ENCODE data around the gene THRAP3. TPM values are rescaled to one million over a fixed set of nuclear protein-coding genes. Genes with fewer than 3 reads are reported as not detected.

The THRAP3 gene
- total RNA-seq, 2 experiments from 2014 or later, result 149 to 182 TPM

GRCh38 chr1:36345353-36345752 lies 121.1 kb downstream of the THRAP3 start:
- Mint-ChIP-seq H3K36me3 (ENCODE audit: low read depth) (peaks cover 32% of the 10 kb centered on the region), H3K27ac (no peak overlapping the region), H3K9me3 (ENCODE audit: low read depth) (no peaks in the 10 kb centered on the region), H3K4me3 (no peak overlapping the region), H3K27me3 (no peaks in the 10 kb centered on the region), H3K4me1 (peaks cover 22% of the 10 kb centered on the region)
- intact Hi-C loops (cut with DNase I, micrococcal nuclease), result no loop called here
- CTCF ChIA-PET, result interaction anchor here (1.0 to 4.2 kb wide), 2 partner anchors 68 to 78 kb away, joined by 3 to 45 read pairs; no protein-coding TSS in a partner anchor
- POLR2A ChIA-PET, result no interaction called here
- ATAC-seq (no peak), DNase-seq (no peak)

GRCh38 chr1:36346741-36347370 lies 122.6 kb downstream of the THRAP3 start:
- Mint-ChIP-seq H3K27ac (no peak overlapping the region), H3K9me3 (ENCODE audit: low read depth) (no peaks in the 10 kb centered on the region), H3K4me1 (peaks cover 36% of the 10 kb centered on the region), H3K36me3 (ENCODE audit: low read depth) (peaks cover 31% of the 10 kb centered on the region), H3K4me3 (no peak overlapping the region), H3K27me3 (no peaks in the 10 kb centered on the region)
- intact Hi-C loops (cut with DNase I, micrococcal nuclease), result no loop called here
- no peak for ATAC-seq
- ChIA-PET POLR2A (no interaction called here), CTCF (interaction anchor here (0.6 to 1.6 kb wide), 3 partner anchors 22 to 83 kb away, joined by 3 to 4 read pairs (median 3); no protein-coding TSS in a partner anchor)
- no peak for DNase-seq

GRCh38 chr1:36349241-36349671 lies 125.0 kb downstream of the THRAP3 start:
- intact Hi-C loops (cut with DNase I, micrococcal nuclease), result no loop called here
- peaks cover 38% of the 10 kb centered on the region for H3K4me1 Mint-ChIP-seq
- no peak overlapping the region for H3K27ac Mint-ChIP-seq
- ChIA-PET CTCF (interaction anchor here (1.1 to 4.0 kb wide), 2 partner anchors 17 to 19 kb away, joined by 4 to 29 read pairs; no protein-coding TSS in a partner anchor), POLR2A (no interaction called here)
- H3K36me3 Mint-ChIP-seq (ENCODE audit: low read depth), result peaks cover 36% of the 10 kb centered on the region
- H3K27me3 Mint-ChIP-seq, result no peaks in the 10 kb centered on the region
- ATAC-seq, result peak; percentile 65
- DNase-seq, result peak; percentile 54
- H3K4me3 Mint-ChIP-seq, result no peak overlapping the region
- H3K9me3 Mint-ChIP-seq (ENCODE audit: low read depth), result no peaks in the 10 kb centered on the region

GRCh38 chr1:36349839-36350238 lies 125.6 kb downstream of the THRAP3 start:
- CTCF ChIA-PET, result interaction anchor here (0.5 to 4.0 kb wide), 6 partner anchors 18 to 69 kb away, joined by 3 to 29 read pairs (median 4); partner anchors contain the start of gene EVA1B
- DNase-seq (no peak), ATAC-seq (no peak)
- H3K27ac Mint-ChIP-seq, result peak overlapping the region; percentile 80
- no peaks in the 10 kb centered on the region for H3K27me3 Mint-ChIP-seq
- intact Hi-C loops (cut with DNase I, micrococcal nuclease), result loop anchor here (2.0 kb wide), 2 partner anchors 19 to 71 kb away; no protein-coding TSS in a partner anchor
- peaks cover 38% of the 10 kb centered on the region for H3K36me3 Mint-ChIP-seq (ENCODE audit: low read depth)
- H3K4me3 Mint-ChIP-seq, result no peak overlapping the region
- no peaks in the 10 kb centered on the region for H3K9me3 Mint-ChIP-seq (ENCODE audit: low read depth)
- H3K4me1 Mint-ChIP-seq, result peaks cover 38% of the 10 kb centered on the region
- POLR2A ChIA-PET, result no interaction called here

- POLR2A ChIA-PET, result interaction anchor here (0.6 kb wide), 1 partner anchor 8 kb away, joined by 3 read pairs; no protein-coding TSS in a partner anchor
- peak overlapping the region; percentile 15 for H3K4me3 Mint-ChIP-seq
- H3K27ac Mint-ChIP-seq, result peak overlapping the region; percentile 80
- H3K36me3 Mint-ChIP-seq (ENCODE audit: low read depth), result peaks cover 37% of the 10 kb centered on the region
- DNase-seq (peak; percentile 77), ATAC-seq (peak; percentile 87)
- CTCF ChIA-PET, result interaction anchor here (0.5 to 4.0 kb wide), 14 partner anchors 8 to 252 kb away, joined by 3 to 29 read pairs (median 3); partner anchors contain the start of gene EVA1B
- no peaks in the 10 kb centered on the region for H3K9me3 Mint-ChIP-seq (ENCODE audit: low read depth)
- peaks cover 38% of the 10 kb centered on the region for H3K4me1 Mint-ChIP-seq
- no peaks in the 10 kb centered on the region for H3K27me3 Mint-ChIP-seq
- intact Hi-C loops (cut with DNase I, micrococcal nuclease), result loop anchor here (2.0 kb wide), 2 partner anchors 18 to 70 kb away; no protein-coding TSS in a partner anchor
Observed at GRCh38 chr1:36350659-36351226, 126.5 kb downstream of the THRAP3 start.

- Mint-ChIP-seq H3K9me3 (ENCODE audit: low read depth) (no peaks in the 10 kb centered on the region), H3K27me3 (no peaks in the 10 kb centered on the region), H3K27ac (peak overlapping the region; percentile 80), H3K4me1 (peaks cover 38% of the 10 kb centered on the region), H3K4me3 (no peak overlapping the region), H3K36me3 (ENCODE audit: low read depth) (peaks cover 37% of the 10 kb centered on the region)
- ATAC-seq (peak; percentile 14), DNase-seq (peak; percentile 33)
- intact Hi-C loops (cut with DNase I, micrococcal nuclease), result loop anchor here (2.0 kb wide), 2 partner anchors 17 to 69 kb away; no protein-coding TSS in a partner anchor
- ChIA-PET CTCF (interaction anchor here (0.6 to 4.0 kb wide), 10 partner anchors 8 to 253 kb away, joined by 3 to 29 read pairs (median 4); no protein-coding TSS in a partner anchor), POLR2A (no interaction called here)
Observed at GRCh38 chr1:36351227-36351977, 127.2 kb downstream of the THRAP3 start.

- ATAC-seq (no peak), DNase-seq (no peak)
- no peak overlapping the region for H3K4me3 Mint-ChIP-seq
- ChIA-PET CTCF (interaction anchor here (1.6 to 4.0 kb wide), 3 partner anchors 9 to 17 kb away, joined by 5 to 29 read pairs (median 6); no protein-coding TSS in a partner anchor), POLR2A (no interaction called here)
- H3K9me3 Mint-ChIP-seq (ENCODE audit: low read depth), result no peaks in the 10 kb centered on the region
- intact Hi-C loops (cut with DNase I, micrococcal nuclease), result no loop called here
- H3K36me3 Mint-ChIP-seq (ENCODE audit: low read depth), result peaks cover 34% of the 10 kb centered on the region
- no peak overlapping the region for H3K27ac Mint-ChIP-seq
- peaks cover 38% of the 10 kb centered on the region for H3K4me1 Mint-ChIP-seq
- H3K27me3 Mint-ChIP-seq, result no peaks in the 10 kb centered on the region
Observed at GRCh38 chr1:36352125-36352909, 128.1 kb downstream of the THRAP3 start.

GRCh38 chr1:36352910-36353878 lies 129.0 kb downstream of the THRAP3 start:
- POLR2A ChIA-PET, result interaction anchor here (0.6 kb wide), 2 partner anchors 11 to 59 kb away, joined by 3 read pairs; no protein-coding TSS in a partner anchor
- intact Hi-C loops (cut with DNase I, micrococcal nuclease), result no loop called here
- Mint-ChIP-seq H3K27ac (no peak overlapping the region), H3K36me3 (ENCODE audit: low read depth) (peaks cover 37% of the 10 kb centered on the region), H3K4me1 (peaks cover 38% of the 10 kb centered on the region), H3K9me3 (ENCODE audit: low read depth) (no peaks in the 10 kb centered on the region), H3K27me3 (no peaks in the 10 kb centered on the region), H3K4me3 (no peak overlapping the region)
- CTCF ChIA-PET, result interaction anchor here (0.7 to 2.2 kb wide), 3 partner anchors 10 to 59 kb away, joined by 4 to 6 read pairs (median 5); no protein-coding TSS in a partner anchor
- ATAC-seq, result no peak
- no peak for DNase-seq

- H3K9me3 Mint-ChIP-seq (ENCODE audit: low read depth), result no peaks in the 10 kb centered on the region
- peaks cover 37% of the 10 kb centered on the region for H3K4me1 Mint-ChIP-seq
- ATAC-seq, result no peak
- intact Hi-C loops (cut with DNase I, micrococcal nuclease), result no loop called here
- no peak overlapping the region for H3K27ac Mint-ChIP-seq
- H3K36me3 Mint-ChIP-seq (ENCODE audit: low read depth), result peaks cover 38% of the 10 kb centered on the region
- POLR2A ChIA-PET, result no interaction called here
- H3K27me3 Mint-ChIP-seq, result no peaks in the 10 kb centered on the region
- CTCF ChIA-PET, result interaction anchor here (0.9 to 1.6 kb wide), 2 partner anchors 12 to 68 kb away, joined by 3 read pairs; no protein-coding TSS in a partner anchor
- H3K4me3 Mint-ChIP-seq, result no peak overlapping the region
- DNase-seq, result no peak
Observed at GRCh38 chr1:36354486-36354885, 130.2 kb downstream of the THRAP3 start.
